MCF 10A (cell line): ENCODE results near the gene MYMK. TPM values are rescaled to one million over a fixed set of nuclear protein-coding genes. Genes with fewer than 3 reads are reported as not detected.

ENCODE experiments used
- BruUV-seq: library from RNA; stranded (reverse); fragments of 400-500 nt; replicated peaks from 2 replicates; lab custom pipeline; 2021; lab: Mats Ljungman, UMichigan
- CTCF ChIA-PET: fragments of 300-600 bp; sonication (Branson Sonifier 250); formaldehyde crosslinking; extraction: SDS; loops from one replicate; lab custom pipeline; 2021; ENCODE audit warnings: antibody characterized with exemption, inconsistent platforms; lab: Yijun Ruan, JAX
- POLR2A ChIA-PET: fragments of 300-600, 350-650 bp; sonication (Branson Sonifier 250); formaldehyde crosslinking; extraction: SDS; loops from one replicate; lab custom pipeline; 2020; ENCODE audit warnings: antibody characterized with exemption, inconsistent platforms; lab: Yijun Ruan, JAX
- DNase-seq: peaks from one replicate; pipeline ENCODE4 v3.0.0-alpha.2; 2018; ENCODE audit not compliant: unreplicated experiment
- H3K27ac Mint-ChIP-seq: one replicate; pipeline ENCODE4 v1.8.0; 2022; ENCODE audit warnings: mild to moderate bottlenecking, low read depth, mixed read lengths; ENCODE audit not compliant: unreplicated experiment
- H3K27me3 Mint-ChIP-seq: one replicate; pipeline ENCODE4 v1.8.0; 2022; ENCODE audit warnings: mixed read lengths; ENCODE audit not compliant: insufficient read depth, unreplicated experiment
- H3K36me3 Mint-ChIP-seq: one replicate; pipeline ENCODE4 v1.8.0; 2022; ENCODE audit warnings: mild to moderate bottlenecking, moderate library complexity, mixed read lengths; ENCODE audit not compliant: insufficient read depth, unreplicated experiment
- H3K4me1 Mint-ChIP-seq: one replicate; pipeline ENCODE4 v1.8.0; 2022; ENCODE audit warnings: mixed read lengths; ENCODE audit not compliant: insufficient read depth, unreplicated experiment
- H3K4me3 Mint-ChIP-seq: one replicate; pipeline ENCODE4 v1.8.0; 2022; ENCODE audit warnings: mild to moderate bottlenecking, moderate library complexity, mixed read lengths; ENCODE audit not compliant: unreplicated experiment
- H3K9me3 Mint-ChIP-seq: one replicate; pipeline ENCODE4 v1.8.0; 2022; ENCODE audit warnings: mixed read lengths; ENCODE audit not compliant: unreplicated experiment
- intact Hi-C: fragments of 100-400 bp; cut with micrococcal nuclease; formaldehyde crosslinking; loops from 2 replicates; pipeline ENCODE4 v1.14.1; 2022
- total RNA-seq: library from RNA; stranded (reverse); gene quantifications from 2 replicates; pipeline ENCODE4 v1.2.3, GENCODE V29; 2022
- TF ChIP-seq, protein P1 (sequence below): fragments of 200-600 bp; IDR thresholded peaks from one replicate; pipeline ENCODE4 v1.8.0; 2022; ENCODE audit warnings: antibody characterized with exemption, mild to moderate bottlenecking; ENCODE audit not compliant: unreplicated experiment

Gene MYMK
- total RNA-seq, 1 experiment from 2014 or later = not detected

DNA sequence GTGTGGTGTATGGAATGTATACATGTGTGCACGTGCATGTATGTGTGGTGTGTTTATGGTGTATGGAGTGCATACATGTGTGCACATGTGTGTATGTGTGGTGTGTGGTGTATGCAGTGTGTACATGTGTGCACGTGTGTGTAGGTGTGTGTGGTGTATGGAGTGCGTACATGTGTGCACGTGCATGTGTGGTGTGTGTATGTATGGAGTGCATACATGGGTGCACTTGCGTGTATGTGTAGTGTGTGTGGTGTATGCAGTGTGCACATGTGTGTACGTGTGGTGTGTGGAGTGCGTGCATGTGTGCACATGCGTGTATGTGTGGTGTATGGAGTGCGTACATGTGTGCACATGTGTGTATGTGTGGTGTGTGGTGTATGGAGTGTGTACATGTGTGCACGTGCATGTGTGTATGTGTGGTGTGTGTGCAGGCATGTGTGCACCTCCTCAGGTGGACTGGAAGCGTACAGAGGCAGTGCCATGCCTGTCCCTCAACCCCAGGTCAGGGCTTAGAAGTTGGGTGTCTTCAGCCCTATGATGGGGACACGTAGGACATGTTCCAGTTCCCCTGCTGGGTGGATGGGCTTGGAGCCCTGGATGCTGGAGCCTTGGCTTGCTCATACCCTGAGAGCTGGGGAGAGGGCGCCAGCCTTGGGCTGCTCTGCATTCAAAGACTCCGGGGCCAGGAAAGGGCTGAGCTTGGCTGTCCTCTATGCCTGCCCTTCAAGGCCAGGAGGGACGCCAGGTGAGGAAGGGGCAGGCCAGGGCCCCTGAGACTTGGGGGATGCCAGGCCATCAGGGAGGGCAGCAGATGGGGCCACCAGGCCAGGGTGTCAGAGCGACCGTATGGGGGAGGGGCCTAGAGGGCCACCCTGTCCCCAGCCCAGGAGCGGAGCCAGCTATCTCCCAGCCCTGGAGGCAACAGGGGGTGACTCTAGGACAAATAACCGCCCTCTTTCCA is 12.2 kb downstream of the MYMK start:
- Mint-ChIP-seq H3K36me3 (no peaks in the 10 kb centered on the region), H3K27ac (no peak overlapping the region), H3K27me3 (peaks cover 1% of the 10 kb centered on the region), H3K4me1 (peaks cover 7% of the 10 kb centered on the region), H3K4me3 (no peak overlapping the region), H3K9me3 (no peaks in the 10 kb centered on the region)
- ChIA-PET CTCF (no interaction called here), POLR2A (no interaction called here)
- no peak for DNase-seq
- TF ChIP-seq, protein P1, sequence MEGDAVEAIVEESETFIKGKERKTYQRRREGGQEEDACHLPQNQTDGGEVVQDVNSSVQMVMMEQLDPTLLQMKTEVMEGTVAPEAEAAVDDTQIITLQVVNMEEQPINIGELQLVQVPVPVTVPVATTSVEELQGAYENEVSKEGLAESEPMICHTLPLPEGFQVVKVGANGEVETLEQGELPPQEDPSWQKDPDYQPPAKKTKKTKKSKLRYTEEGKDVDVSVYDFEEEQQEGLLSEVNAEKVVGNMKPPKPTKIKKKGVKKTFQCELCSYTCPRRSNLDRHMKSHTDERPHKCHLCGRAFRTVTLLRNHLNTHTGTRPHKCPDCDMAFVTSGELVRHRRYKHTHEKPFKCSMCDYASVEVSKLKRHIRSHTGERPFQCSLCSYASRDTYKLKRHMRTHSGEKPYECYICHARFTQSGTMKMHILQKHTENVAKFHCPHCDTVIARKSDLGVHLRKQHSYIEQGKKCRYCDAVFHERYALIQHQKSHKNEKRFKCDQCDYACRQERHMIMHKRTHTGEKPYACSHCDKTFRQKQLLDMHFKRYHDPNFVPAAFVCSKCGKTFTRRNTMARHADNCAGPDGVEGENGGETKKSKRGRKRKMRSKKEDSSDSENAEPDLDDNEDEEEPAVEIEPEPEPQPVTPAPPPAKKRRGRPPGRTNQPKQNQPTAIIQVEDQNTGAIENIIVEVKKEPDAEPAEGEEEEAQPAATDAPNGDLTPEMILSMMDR = no peak
- no TSS peak for BruUV-seq
- intact Hi-C loops = no loop called here

DNA sequence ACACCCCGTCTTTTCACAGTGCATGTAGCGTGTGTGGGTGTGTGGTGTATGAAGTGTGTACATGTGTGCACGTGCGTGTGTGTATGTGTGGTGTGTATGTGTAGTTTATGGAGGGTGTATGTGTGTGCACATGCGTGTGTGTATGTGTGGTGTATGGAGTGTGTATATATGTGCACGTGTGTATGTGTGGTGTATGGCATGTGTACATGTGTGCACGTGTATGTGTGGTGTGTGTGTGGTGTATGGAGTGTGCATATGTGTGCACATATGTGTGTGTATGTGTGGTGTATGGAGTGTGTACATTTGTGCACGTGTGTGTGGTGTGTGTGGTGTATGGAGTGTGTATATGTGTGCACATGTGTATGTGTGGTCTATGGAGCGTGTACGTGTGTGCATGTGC is 13.2 kb downstream of the MYMK start:
- ChIA-PET POLR2A (no interaction called here), CTCF (no interaction called here)
- DNase-seq = no peak
- no peak overlapping the region for H3K4me3 Mint-ChIP-seq
- H3K9me3 Mint-ChIP-seq = no peaks in the 10 kb centered on the region
- H3K4me1 Mint-ChIP-seq = peaks cover 7% of the 10 kb centered on the region
- no peak overlapping the region for H3K27ac Mint-ChIP-seq
- intact Hi-C loops = no loop called here
- no TSS peak for BruUV-seq
- H3K36me3 Mint-ChIP-seq = no peaks in the 10 kb centered on the region
- TF ChIP-seq, protein P1 = no peak
- H3K27me3 Mint-ChIP-seq = no peaks in the 10 kb centered on the region

DNA sequence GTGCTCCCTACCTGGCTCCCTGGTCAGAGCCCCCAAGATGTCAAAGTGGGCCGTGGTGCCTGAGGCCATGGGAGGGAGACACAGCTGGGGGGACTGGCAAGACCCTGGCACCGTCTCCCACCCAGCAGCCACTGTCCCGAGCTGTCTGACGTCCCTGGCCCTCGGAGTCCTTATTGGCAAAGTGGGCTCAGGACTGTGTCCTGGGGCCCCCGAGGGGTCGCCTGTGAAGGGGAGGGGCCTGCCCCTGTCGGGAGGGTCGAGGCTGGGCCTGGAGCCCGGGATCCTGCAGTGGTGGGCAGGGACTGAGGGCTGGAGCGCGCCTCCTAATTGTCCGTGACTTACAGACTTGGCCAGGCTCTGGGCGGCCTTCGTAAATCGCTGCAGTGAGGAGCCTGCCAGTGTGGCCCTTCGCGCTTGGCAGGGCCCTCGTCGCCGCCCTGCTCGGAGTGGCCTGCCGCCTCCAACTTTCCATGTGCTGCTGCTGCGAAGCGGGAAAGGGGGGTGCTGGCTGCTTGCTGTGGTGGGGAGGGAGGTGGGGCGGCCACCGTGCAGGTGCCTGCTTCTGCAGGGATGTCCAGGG is 13.7 kb downstream of the MYMK start:
- no peak overlapping the region for H3K4me3 Mint-ChIP-seq
- no peak for DNase-seq
- H3K27ac Mint-ChIP-seq = no peak overlapping the region
- ChIA-PET POLR2A (no interaction called here), CTCF (no interaction called here)
- H3K9me3 Mint-ChIP-seq = no peaks in the 10 kb centered on the region
- TF ChIP-seq, protein P1 = no peak
- H3K27me3 Mint-ChIP-seq = no peaks in the 10 kb centered on the region
- intact Hi-C loops = no loop called here
- H3K4me1 Mint-ChIP-seq = peaks cover 7% of the 10 kb centered on the region
- H3K36me3 Mint-ChIP-seq = no peaks in the 10 kb centered on the region
- no TSS peak for BruUV-seq
